ENCODE measurements around the gene NEUROD4.

Gene NEUROD4

GRCh38 chr12:55060470-55060869 is 40.7 kb downstream of the NEUROD4 start:
- H3K36me3 Mint-ChIP-seq (ENCODE audit: low read depth), result no peaks in the 10 kb centered on the region
- intact Hi-C loops (cut with micrococcal nuclease), result no loop called here
- no peaks in the 10 kb centered on the region for H3K9me3 Mint-ChIP-seq
- peaks cover 5% of the 10 kb centered on the region for H3K27me3 Mint-ChIP-seq
- H3K4me3 Mint-ChIP-seq, result no peak overlapping the region
- peaks cover 18% of the 10 kb centered on the region for H3K4me1 Mint-ChIP-seq (ENCODE audit: low read depth)
- H3K27ac Mint-ChIP-seq, result peak overlapping the region; percentile 45

GRCh38 chr12:55061024-55061423 is 41.2 kb downstream of the NEUROD4 start:
- Mint-ChIP-seq H3K4me3 (no peak overlapping the region), H3K36me3 (ENCODE audit: low read depth) (no peaks in the 10 kb centered on the region), H3K4me1 (ENCODE audit: low read depth) (peaks cover 18% of the 10 kb centered on the region), H3K9me3 (no peaks in the 10 kb centered on the region), H3K27me3 (peaks cover 5% of the 10 kb centered on the region), H3K27ac (peak overlapping the region; percentile 45)
- intact Hi-C loops (cut with micrococcal nuclease), result no loop called here

- H3K4me3 Mint-ChIP-seq, result no peak overlapping the region
- H3K27ac Mint-ChIP-seq, result no peak overlapping the region
- intact Hi-C loops (cut with micrococcal nuclease), result no loop called here
- peaks cover 2% of the 10 kb centered on the region for H3K27me3 Mint-ChIP-seq
- H3K9me3 Mint-ChIP-seq, result no peaks in the 10 kb centered on the region
- H3K4me1 Mint-ChIP-seq (ENCODE audit: low read depth), result peaks cover 14% of the 10 kb centered on the region
- no peaks in the 10 kb centered on the region for H3K36me3 Mint-ChIP-seq (ENCODE audit: low read depth)
Observed at GRCh38 chr12:55063291-55063690, 43.5 kb downstream of the NEUROD4 start.

GRCh38 chr12:55065535-55065934 is 45.8 kb downstream of the NEUROD4 start:
- H3K27me3 Mint-ChIP-seq, result peaks cover 2% of the 10 kb centered on the region
- no peak overlapping the region for H3K4me3 Mint-ChIP-seq
- peaks cover 8% of the 10 kb centered on the region for H3K4me1 Mint-ChIP-seq (ENCODE audit: low read depth)
- no peaks in the 10 kb centered on the region for H3K9me3 Mint-ChIP-seq
- no peaks in the 10 kb centered on the region for H3K36me3 Mint-ChIP-seq (ENCODE audit: low read depth)
- H3K27ac Mint-ChIP-seq, result no peak overlapping the region
- intact Hi-C loops (cut with micrococcal nuclease), result no loop called here

- Mint-ChIP-seq H3K4me1 (ENCODE audit: low read depth) (no peaks in the 10 kb centered on the region), H3K36me3 (ENCODE audit: low read depth) (no peaks in the 10 kb centered on the region), H3K4me3 (no peak overlapping the region), H3K27ac (no peak overlapping the region), H3K27me3 (no peaks in the 10 kb centered on the region), H3K9me3 (no peaks in the 10 kb centered on the region)
- intact Hi-C loops (cut with micrococcal nuclease), result no loop called here
Observed at GRCh38 chr12:55067701-55068100, 47.9 kb downstream of the NEUROD4 start.

- Mint-ChIP-seq H3K27me3 (no peaks in the 10 kb centered on the region), H3K9me3 (no peaks in the 10 kb centered on the region), H3K36me3 (ENCODE audit: low read depth) (no peaks in the 10 kb centered on the region), H3K27ac (no peak overlapping the region), H3K4me3 (no peak overlapping the region), H3K4me1 (ENCODE audit: low read depth) (no peaks in the 10 kb centered on the region)
- intact Hi-C loops (cut with micrococcal nuclease), result no loop called here
Observed at GRCh38 chr12:55068416-55069010, 48.7 kb downstream of the NEUROD4 start.

GRCh38 chr12:55072083-55072482 is 52.3 kb downstream of the NEUROD4 start:
- Mint-ChIP-seq H3K36me3 (ENCODE audit: low read depth) (no peaks in the 10 kb centered on the region), H3K27me3 (peaks cover 9% of the 10 kb centered on the region), H3K4me1 (ENCODE audit: low read depth) (no peaks in the 10 kb centered on the region), H3K27ac (no peak overlapping the region), H3K9me3 (no peaks in the 10 kb centered on the region), H3K4me3 (no peak overlapping the region)
- intact Hi-C loops (cut with micrococcal nuclease), result loop anchor here (1.0 to 5.0 kb wide), 4 partner anchors 79 to 369 kb away; partner anchors contain the start of gene MUCL1

GRCh38 chr12:55073043-55074022 is 53.6 kb downstream of the NEUROD4 start:
- Mint-ChIP-seq H3K27me3 (peaks cover 9% of the 10 kb centered on the region), H3K36me3 (ENCODE audit: low read depth) (no peaks in the 10 kb centered on the region), H3K4me1 (ENCODE audit: low read depth) (no peaks in the 10 kb centered on the region), H3K9me3 (no peaks in the 10 kb centered on the region), H3K4me3 (no peak overlapping the region), H3K27ac (no peak overlapping the region)
- intact Hi-C loops (cut with micrococcal nuclease), result loop anchor here (2.0 to 5.0 kb wide), 3 partner anchors 221 to 371 kb away; partner anchors contain the start of gene MUCL1

GRCh38 chr12:55074806-55075205 is 55.0 kb downstream of the NEUROD4 start:
- intact Hi-C loops (cut with micrococcal nuclease), result loop anchor here (5.0 kb wide), 1 partner anchor 223 kb away; the partner anchor contains the start of gene MUCL1
- Mint-ChIP-seq H3K4me3 (no peak overlapping the region), H3K36me3 (ENCODE audit: low read depth) (no peaks in the 10 kb centered on the region), H3K9me3 (no peaks in the 10 kb centered on the region), H3K4me1 (ENCODE audit: low read depth) (no peaks in the 10 kb centered on the region), H3K27me3 (peaks cover 9% of the 10 kb centered on the region), H3K27ac (no peak overlapping the region)
